Measurements from ENCODE around the gene CCL4.

DNA sequence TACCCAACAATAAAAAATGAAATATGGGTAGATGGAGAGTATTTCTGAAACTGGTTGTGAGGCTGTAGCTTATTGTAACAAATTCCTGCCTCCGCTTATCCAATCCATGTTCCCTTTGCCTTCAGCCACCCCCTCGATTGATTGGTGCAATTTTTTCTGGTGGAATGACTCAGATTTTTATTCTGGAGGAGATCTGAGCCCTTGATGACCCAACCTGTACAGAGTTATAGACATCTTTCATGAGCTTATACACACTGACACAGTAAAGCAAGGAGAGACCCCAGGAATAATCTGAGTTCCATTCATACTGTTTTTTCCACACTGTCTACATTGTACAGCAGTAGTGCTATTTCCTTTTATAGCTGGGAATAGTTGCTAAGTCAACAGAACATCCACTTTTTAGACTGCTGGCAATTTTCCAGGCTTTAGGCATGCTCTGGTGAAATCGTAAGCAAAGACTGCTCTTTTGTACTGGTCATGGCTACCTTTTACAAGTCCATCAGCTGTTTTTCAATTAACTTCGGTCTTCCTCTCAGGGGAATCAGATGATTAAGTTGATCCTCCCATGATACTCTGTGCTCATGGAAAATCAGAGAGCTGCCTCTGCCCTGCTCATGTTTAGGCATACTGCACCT is 30.1 kb downstream of the CCL4 start:
- TF ChIP-seq POLR2AphosphoS5 (IDR thresholded peaks at IDR 0.05; ENCODE audit: low read depth, low read length) (no peak), POLR2A (IDR thresholded peaks at IDR 0.05; ENCODE audit: low read depth, low read length) (no peak), TAF1 (IDR thresholded peaks at IDR 0.05; ENCODE audit: low read depth, low read length) (no peak), PAX5 (IDR thresholded peaks at IDR 0.05; ENCODE audit: insufficient read depth, low read length, severe bottlenecking) (no peak), SPI1 (IDR thresholded peaks at IDR 0.05; ENCODE audit: low read depth, low read length) (no peak), POU2F2 (IDR thresholded peaks at IDR 0.05; ENCODE audit: low read depth, low read length) (no peak)
